Vagina (tissue), 2 donors: ENCODE results near the gene FAM180A.

ENCODE experiments used
- POLR2AphosphoS5 ChIP-seq, 2 donors: sonication (generic); formaldehyde crosslinking; IDR thresholded peaks; one replicate each; pipeline ENCODE4 v1.9.0; 2017; ENCODE audit warnings: antibody characterized with exemption in 2 of 2, mild to moderate bottlenecking in 2 of 2, low read depth in 1 of 2; ENCODE audit not compliant: insufficient read depth in 1 of 2
- TF ChIP-seq, protein P1 (sequence below), 3 experiments: fragments of 450-650 bp in 2 of 3; fragments of 200-600 bp in 1 of 3; sonication (generic) in 1 of 3; IDR thresholded peaks; one replicate each; pipeline ENCODE4 v1.5.1; 2017 to 2019; ENCODE audit warnings: antibody characterized with exemption in 3 of 3, mild to moderate bottlenecking in 2 of 3, moderate library complexity in 2 of 3

DNA sequence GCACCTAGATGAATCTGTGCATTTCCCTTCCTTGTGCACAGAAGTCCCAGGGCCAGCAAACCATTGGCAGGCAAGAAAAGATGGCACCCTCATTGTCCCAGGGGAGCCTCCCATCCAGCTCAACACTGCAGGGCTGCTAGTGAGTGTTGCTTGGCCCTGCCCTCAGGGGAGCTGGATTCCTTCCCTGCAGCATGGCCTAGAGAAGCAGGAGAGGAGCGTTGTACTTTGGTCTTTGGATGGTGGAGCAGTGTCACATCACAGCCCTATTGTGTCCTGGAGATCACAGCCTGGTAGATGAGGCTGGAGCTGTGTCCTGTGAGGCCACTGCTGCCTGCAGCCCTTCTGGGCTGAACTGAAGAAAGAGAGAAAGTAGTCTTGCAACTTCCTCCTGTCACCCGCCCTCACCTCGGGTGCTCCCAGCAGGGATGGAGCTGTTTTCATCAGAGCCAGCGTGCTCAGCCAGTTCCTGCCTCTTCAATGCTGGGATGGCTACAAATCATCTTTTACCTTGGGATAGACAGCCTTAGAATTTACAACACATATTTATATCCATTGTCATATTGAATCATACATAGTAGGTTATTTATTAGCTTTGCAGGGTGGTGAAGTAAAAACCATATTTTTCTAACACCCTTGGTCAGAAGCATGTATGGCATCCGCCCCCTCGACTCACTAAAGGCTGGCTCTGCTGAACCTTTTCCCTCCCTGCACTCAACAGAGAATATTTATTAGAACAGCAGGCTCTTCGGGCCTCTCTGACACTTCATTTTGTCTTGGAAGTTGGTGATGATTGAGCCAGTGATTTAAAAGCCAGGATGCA is 43.1 kb upstream of the FAM180A start:
- TF ChIP-seq, protein P1, sequence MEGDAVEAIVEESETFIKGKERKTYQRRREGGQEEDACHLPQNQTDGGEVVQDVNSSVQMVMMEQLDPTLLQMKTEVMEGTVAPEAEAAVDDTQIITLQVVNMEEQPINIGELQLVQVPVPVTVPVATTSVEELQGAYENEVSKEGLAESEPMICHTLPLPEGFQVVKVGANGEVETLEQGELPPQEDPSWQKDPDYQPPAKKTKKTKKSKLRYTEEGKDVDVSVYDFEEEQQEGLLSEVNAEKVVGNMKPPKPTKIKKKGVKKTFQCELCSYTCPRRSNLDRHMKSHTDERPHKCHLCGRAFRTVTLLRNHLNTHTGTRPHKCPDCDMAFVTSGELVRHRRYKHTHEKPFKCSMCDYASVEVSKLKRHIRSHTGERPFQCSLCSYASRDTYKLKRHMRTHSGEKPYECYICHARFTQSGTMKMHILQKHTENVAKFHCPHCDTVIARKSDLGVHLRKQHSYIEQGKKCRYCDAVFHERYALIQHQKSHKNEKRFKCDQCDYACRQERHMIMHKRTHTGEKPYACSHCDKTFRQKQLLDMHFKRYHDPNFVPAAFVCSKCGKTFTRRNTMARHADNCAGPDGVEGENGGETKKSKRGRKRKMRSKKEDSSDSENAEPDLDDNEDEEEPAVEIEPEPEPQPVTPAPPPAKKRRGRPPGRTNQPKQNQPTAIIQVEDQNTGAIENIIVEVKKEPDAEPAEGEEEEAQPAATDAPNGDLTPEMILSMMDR (IDR thresholded peaks at IDR 0.05) = no peak
- TF ChIP-seq POLR2AphosphoS5 (IDR thresholded peaks at IDR 0.05; ENCODE audit: insufficient read depth in 1 of 2, low read depth in 1 of 2) = no peak
